ENCODE data around the gene WSB2. TPM values are rescaled to one million over a fixed set of nuclear protein-coding genes. Genes with fewer than 3 reads are reported as not detected.

WSB2 gene
- total RNA-seq (10 to 100 TPM; 61.2 to 97.3 TPM), polyA plus RNA-seq (10 to 100 TPM; 41.1 to 77.4 TPM)
- long read RNA-seq, donor 1, transcript WSB2-201 (9 exons, 2,646 nt), result major isoform, 27 of 91 reads
- long read RNA-seq, donor 1, partial matches to known transcripts, result 50 of 91 reads
- long read RNA-seq, donor 1, other reads (novel, unspliced or antisense), result 10 of 91 reads
- long read RNA-seq, donor 2, transcript WSB2-201 (9 exons, 2,646 nt), result major isoform, 38 of 65 reads
- long read RNA-seq, donor 2, partial matches to known transcripts, result 19 of 65 reads
- long read RNA-seq, donor 2, other reads (novel, unspliced or antisense), result 6 of 65 reads

DNA sequence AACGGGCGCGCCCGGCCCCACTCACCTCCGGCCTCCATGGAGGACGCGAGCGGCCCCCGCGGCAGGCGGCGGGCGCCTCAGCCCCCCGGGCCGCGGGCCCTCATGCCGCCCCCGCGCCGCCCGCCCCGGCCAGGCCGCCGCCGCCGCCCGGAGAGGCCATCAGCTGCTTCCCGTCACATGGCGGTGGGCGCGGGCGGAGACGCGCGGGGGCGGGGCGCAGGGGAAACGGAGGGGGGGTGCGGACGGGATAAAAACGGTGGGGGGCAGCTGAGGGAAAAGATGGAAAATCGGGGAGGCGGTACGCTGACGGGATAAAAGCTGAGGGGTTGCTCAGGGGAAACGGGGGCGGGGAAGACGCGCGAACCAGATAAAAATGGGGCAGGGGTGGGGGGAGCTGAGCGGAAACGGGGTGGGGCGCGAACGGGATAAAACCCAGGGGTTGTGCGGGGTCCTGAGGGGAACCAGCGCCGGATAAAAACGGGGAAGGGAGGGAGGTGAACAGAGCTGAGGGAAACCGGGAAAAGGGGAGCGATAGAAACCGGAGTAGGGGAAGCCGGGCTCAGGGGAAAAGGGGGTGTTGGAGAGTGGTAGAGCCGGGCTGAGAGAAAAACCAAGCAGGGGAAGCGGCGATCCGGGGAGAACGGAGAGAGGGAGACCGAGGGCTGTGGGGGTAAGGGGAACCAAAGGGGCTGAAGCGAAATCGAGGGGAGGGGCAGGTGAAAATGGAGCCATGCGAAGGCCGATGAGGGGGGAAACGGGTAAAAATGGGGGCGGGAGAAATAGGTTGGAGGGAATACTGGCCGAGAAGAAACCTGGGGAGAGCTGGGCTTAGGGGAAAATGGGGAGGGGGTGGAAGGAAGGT lies at the start of gene WSB2:
TSS of gene WSB2 (minus strand) at position 169 of the 862 bp plus-strand sequence. CDS start at position 38, 131 bp downstream.
- ATAC-seq (ENCODE audit: low FRiP score), result peak; percentile 82
- H3K36me3 ChIP-seq (ENCODE audit: control insufficient read depth in 1 of 2, insufficient read depth in 2 of 2, low read length in 1 of 2), result no peaks in the 10 kb centered on the region
- H3K27ac ChIP-seq (ENCODE audit: low read depth in 1 of 2, low read length in 2 of 2), result peak within 1 kb of the TSS; percentile 97 to 100
- no peaks in the 10 kb centered on the region for H3K27me3 ChIP-seq (ENCODE audit: control insufficient read depth in 1 of 2, insufficient read depth in 2 of 2, low read length in 1 of 2)
- peak within 1 kb of the TSS; percentile 99 to 100 for H3K4me3 ChIP-seq (ENCODE audit: low read length in 2 of 2)
- DNase-seq, result peak; percentile 86 to 95
- H3K4me1 ChIP-seq (ENCODE audit: control insufficient read depth in 1 of 2, insufficient read depth in 2 of 2, low read length in 2 of 2), result no peaks in the 10 kb centered on the region
- intact Hi-C loops (cut with DNase I), result loop anchor here (5.0 kb wide), 1 partner anchor 41 kb away; the partner anchor contains the start of gene VSIG10 (in 2 of the 2)
- H3K9me3 ChIP-seq (ENCODE audit: control insufficient read depth, low read length), result no peaks in the 10 kb centered on the region
- 1% methylated on average over 52 to 76 of the region's 76 CpGs for WGBS, 2 donors

DNA sequence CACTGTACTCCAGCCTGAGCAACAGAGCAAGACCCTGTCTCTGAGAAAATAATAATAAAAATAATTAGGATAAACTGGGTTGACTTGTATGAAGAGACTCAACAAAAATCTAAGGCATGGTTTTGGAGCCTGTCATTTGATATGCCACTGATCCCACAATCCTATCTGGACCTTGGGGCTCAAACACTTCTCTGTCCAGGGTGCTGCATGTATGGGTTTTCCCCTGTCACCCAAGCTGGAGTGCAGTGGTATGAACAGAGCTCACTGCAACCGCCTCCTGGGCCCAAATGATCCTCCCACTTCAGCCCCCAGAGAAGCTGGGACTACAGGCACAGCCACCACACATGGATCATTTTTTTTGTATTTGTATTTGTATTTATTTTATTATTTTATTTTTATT lies 48.1 kb upstream of the WSB2 start:
- Histone ChIP-seq H3K9me3 (ENCODE audit: control insufficient read depth, low read length) (no peaks in the 10 kb centered on the region), H3K4me3 (ENCODE audit: low read length in 2 of 2) (no peak overlapping the region), H3K36me3 (ENCODE audit: control insufficient read depth in 1 of 2, insufficient read depth in 2 of 2, low read length in 1 of 2) (no peaks in the 10 kb centered on the region), H3K27me3 (ENCODE audit: control insufficient read depth in 1 of 2, insufficient read depth in 2 of 2, low read length in 1 of 2) (no peaks in the 10 kb centered on the region), H3K4me1 (ENCODE audit: control insufficient read depth in 1 of 2, insufficient read depth in 2 of 2, low read length in 2 of 2) (no peaks in the 10 kb centered on the region), H3K27ac (ENCODE audit: low read depth in 1 of 2, low read length in 2 of 2) (no peak overlapping the region)
- 87 to 100% methylated on average over 1 of the region's 1 CpG for WGBS, 2 donors
- DNase-seq, result no peak
- intact Hi-C loops (cut with DNase I), result no loop called here
- ATAC-seq (ENCODE audit: low FRiP score), result no peak

DNA sequence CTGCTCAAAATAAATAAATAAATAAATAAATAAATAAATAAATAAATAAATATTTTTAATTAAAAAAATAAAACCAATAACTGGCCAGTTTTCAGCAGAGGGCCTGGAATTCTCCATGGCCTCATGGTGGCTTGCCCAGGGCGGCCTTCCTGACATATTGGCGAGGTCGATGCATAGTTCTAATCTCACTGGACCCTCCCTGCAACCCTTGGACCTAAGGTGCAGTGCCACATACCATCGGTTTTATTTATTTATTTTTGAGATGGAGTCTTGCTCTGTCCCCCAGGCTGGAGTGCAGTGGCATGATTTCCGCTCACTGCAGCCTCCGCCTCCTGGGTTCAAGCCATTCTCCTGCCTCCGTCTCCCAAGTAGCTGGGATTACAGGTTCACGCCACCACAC lies 46.7 kb upstream of the WSB2 start:
- Histone ChIP-seq H3K4me1 (ENCODE audit: control insufficient read depth in 1 of 2, insufficient read depth in 2 of 2, low read length in 2 of 2) (no peaks in the 10 kb centered on the region), H3K27ac (ENCODE audit: low read depth in 1 of 2, low read length in 2 of 2) (no peak overlapping the region), H3K4me3 (ENCODE audit: low read length in 2 of 2) (no peak overlapping the region), H3K9me3 (ENCODE audit: control insufficient read depth, low read length) (no peaks in the 10 kb centered on the region), H3K36me3 (ENCODE audit: control insufficient read depth in 1 of 2, insufficient read depth in 2 of 2, low read length in 1 of 2) (no peaks in the 10 kb centered on the region), H3K27me3 (ENCODE audit: control insufficient read depth in 1 of 2, insufficient read depth in 2 of 2, low read length in 1 of 2) (no peaks in the 10 kb centered on the region)
- DNase-seq (no peak), ATAC-seq (ENCODE audit: low FRiP score) (no peak)
- 91 to 92% methylated on average over 8 of the region's 8 CpGs for WGBS, 2 donors
- intact Hi-C loops (cut with DNase I), result no loop called here

DNA sequence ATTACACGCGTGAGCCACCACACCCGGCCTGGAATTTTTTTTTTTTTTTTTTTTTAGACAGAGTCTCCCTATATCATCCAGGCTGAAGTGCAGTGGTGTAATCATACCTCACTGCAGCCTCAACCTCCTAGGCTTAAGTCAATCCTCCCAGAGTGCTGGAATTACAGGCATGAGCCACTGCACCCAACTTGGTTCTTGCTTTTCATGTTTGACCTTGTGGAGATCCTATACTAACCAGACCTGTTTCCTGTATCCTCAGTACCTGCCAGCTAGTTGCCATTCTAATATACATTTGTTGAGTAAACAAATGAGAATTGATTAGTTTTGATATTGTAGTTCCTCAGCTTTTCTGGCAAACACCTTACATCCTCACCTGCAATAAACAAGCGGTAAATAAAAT lies 46.0 kb upstream of the WSB2 start:
- no peaks in the 10 kb centered on the region for H3K36me3 ChIP-seq (ENCODE audit: control insufficient read depth in 1 of 2, insufficient read depth in 2 of 2, low read length in 1 of 2)
- no peak overlapping the region for H3K27ac ChIP-seq (ENCODE audit: low read depth in 1 of 2, low read length in 2 of 2)
- H3K4me3 ChIP-seq (ENCODE audit: low read length in 2 of 2), result no peak overlapping the region
- no peaks in the 10 kb centered on the region for H3K27me3 ChIP-seq (ENCODE audit: control insufficient read depth in 1 of 2, insufficient read depth in 2 of 2, low read length in 1 of 2)
- H3K4me1 ChIP-seq (ENCODE audit: control insufficient read depth in 1 of 2, insufficient read depth in 2 of 2, low read length in 2 of 2), result no peaks in the 10 kb centered on the region
- H3K9me3 ChIP-seq (ENCODE audit: control insufficient read depth, low read length), result no peaks in the 10 kb centered on the region
- 71 to 87% methylated on average over 4 of the region's 4 CpGs for WGBS, 2 donors
- ATAC-seq (ENCODE audit: low FRiP score) (no peak), DNase-seq (no peak)
- intact Hi-C loops (cut with DNase I), result no loop called here

DNA sequence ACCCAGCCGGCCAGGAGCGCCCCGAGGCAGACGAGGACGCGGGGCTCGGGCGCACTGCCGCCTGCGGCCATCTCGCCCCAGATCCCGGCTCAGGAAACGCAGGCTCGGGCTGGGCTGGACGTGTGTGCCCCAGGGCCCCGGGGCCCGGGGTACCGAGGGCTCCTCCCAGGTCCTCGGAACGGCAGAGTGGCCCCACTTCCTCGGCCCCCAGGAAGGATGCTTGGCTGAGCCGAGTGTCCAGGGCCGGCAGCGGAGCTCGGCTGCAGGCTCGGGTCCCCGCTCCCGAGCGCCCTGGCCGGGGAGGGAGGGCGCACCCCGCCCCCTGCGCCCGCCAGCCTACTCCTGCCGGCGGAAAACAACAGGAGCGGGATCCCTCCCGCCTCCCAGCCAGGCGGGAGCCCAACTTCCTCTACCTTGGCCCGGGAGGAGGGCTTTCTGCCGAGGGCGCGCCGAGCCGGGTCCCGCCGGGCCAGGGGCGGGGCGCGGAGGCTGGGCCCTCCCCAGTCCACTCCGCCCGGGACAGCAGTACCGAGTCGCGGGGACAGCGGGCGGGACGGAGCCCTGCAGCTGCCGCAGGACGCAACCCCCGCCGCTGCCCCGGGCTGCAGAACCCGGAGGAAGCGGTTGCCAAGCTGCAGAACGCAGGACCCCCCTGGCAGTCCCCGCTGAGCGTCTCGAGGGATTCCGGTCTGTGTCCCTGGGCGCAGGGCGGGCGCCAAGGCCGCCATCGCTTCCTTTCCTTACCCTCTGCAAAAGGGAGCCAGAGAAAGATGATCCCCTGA lies 42.8 kb upstream of the WSB2 start, which contains the start of gene VSIG10:
TSS of gene VSIG10 (minus strand) at position 411 of the 782 bp plus-strand sequence. CDS start at position 71, 340 bp downstream.
- DNase-seq (peak; percentile 79 to 88), ATAC-seq (ENCODE audit: low FRiP score) (peak; percentile 94)
- no peaks in the 10 kb centered on the region for H3K27me3 ChIP-seq (ENCODE audit: control insufficient read depth in 1 of 2, insufficient read depth in 2 of 2, low read length in 1 of 2)
- H3K27ac ChIP-seq (ENCODE audit: low read depth in 1 of 2, low read length in 2 of 2), result peak within 1 kb of the TSS in 1 of 2 donors; percentile 52
- peak within 1 kb of the TSS; percentile 70 to 80 for H3K4me3 ChIP-seq (ENCODE audit: low read length in 2 of 2)
- WGBS, 2 donors, result 0% methylated on average over 56 to 75 of the region's 75 CpGs
- H3K4me1 ChIP-seq (ENCODE audit: control insufficient read depth in 1 of 2, insufficient read depth in 2 of 2, low read length in 2 of 2), result no peaks in the 10 kb centered on the region
- intact Hi-C loops (cut with DNase I), result loop anchor here (2.0 to 5.0 kb wide), 2 partner anchors 41 to 89 kb away; partner anchors contain the start of gene WSB2 (in 2 of the 2)
- H3K36me3 ChIP-seq (ENCODE audit: control insufficient read depth in 1 of 2, insufficient read depth in 2 of 2, low read length in 1 of 2), result no peaks in the 10 kb centered on the region
- H3K9me3 ChIP-seq (ENCODE audit: control insufficient read depth, low read length), result no peaks in the 10 kb centered on the region

DNA sequence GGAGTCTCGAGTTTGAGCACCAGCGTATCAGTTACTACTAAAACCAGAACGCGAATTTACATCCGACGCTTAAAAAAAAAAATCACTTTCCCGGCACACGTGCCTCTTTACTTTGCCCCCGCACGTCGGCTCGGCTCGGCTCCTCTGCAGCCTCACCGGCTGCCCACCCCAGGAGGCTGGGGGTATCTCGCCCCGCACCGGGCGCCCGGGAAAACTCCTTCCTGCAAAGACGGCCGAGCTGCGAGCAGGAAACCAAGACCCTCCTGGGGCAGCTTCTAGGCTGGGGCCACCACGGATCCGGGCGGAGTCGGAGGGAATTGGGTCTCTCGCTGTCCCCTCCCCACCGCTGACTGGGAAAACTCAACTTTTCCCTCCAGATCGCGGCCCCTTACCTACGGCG lies 42.2 kb upstream of the WSB2 start:
- peak overlapping the region in 1 of 2 donors; percentile 10 for H3K27ac ChIP-seq (ENCODE audit: low read depth in 1 of 2, low read length in 2 of 2)
- no peaks in the 10 kb centered on the region for H3K9me3 ChIP-seq (ENCODE audit: control insufficient read depth, low read length)
- no peak for ATAC-seq (ENCODE audit: low FRiP score)
- intact Hi-C loops (cut with DNase I), result loop anchor here (2.0 to 5.0 kb wide), 2 partner anchors 41 to 88 kb away; partner anchors contain the start of gene WSB2 (in 2 of the 2)
- no peaks in the 10 kb centered on the region for H3K36me3 ChIP-seq (ENCODE audit: control insufficient read depth in 1 of 2, insufficient read depth in 2 of 2, low read length in 1 of 2)
- WGBS, 2 donors, result 0 to 1% methylated on average over 29 to 32 of the region's 32 CpGs
- H3K4me1 ChIP-seq (ENCODE audit: control insufficient read depth in 1 of 2, insufficient read depth in 2 of 2, low read length in 2 of 2), result no peaks in the 10 kb centered on the region
- H3K4me3 ChIP-seq (ENCODE audit: low read length in 2 of 2), result peak overlapping the region; percentile 70 to 80
- H3K27me3 ChIP-seq (ENCODE audit: control insufficient read depth in 1 of 2, insufficient read depth in 2 of 2, low read length in 1 of 2), result no peaks in the 10 kb centered on the region
- peak in 1 of 2 donors; percentile 78 for DNase-seq

DNA sequence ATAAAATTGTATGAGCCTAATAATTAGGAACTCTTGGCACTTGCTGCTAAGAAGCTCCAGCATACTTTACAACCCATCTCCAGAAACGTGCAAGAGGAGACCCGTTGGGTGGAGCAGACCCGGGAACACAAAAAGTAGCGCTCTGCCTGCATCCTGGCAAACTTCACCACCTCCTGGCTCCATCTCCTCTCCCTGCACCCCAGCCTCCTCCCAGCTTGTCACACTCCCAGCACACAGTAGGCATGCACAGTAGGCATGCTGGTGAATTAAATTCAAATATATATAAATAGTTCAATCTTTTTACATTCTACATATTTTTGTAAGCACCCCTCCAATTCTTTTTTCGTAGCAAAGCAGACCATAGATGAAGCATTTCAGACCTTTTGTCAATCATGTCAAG lies 41.6 kb upstream of the WSB2 start:
- no peak for ATAC-seq (ENCODE audit: low FRiP score)
- no peak overlapping the region for H3K27ac ChIP-seq (ENCODE audit: low read depth in 1 of 2, low read length in 2 of 2)
- no peaks in the 10 kb centered on the region for H3K9me3 ChIP-seq (ENCODE audit: control insufficient read depth, low read length)
- no peak for DNase-seq
- WGBS, 2 donors, result 68 to 69% methylated on average over 5 of the region's 5 CpGs
- H3K4me1 ChIP-seq (ENCODE audit: control insufficient read depth in 1 of 2, insufficient read depth in 2 of 2, low read length in 2 of 2), result no peaks in the 10 kb centered on the region
- H3K36me3 ChIP-seq (ENCODE audit: control insufficient read depth in 1 of 2, insufficient read depth in 2 of 2, low read length in 1 of 2), result no peaks in the 10 kb centered on the region
- no peak overlapping the region for H3K4me3 ChIP-seq (ENCODE audit: low read length in 2 of 2)
- intact Hi-C loops (cut with DNase I), result loop anchor here (2.0 to 5.0 kb wide), 2 partner anchors 40 to 88 kb away; partner anchors contain the start of gene WSB2 (in 2 of the 2)
- no peaks in the 10 kb centered on the region for H3K27me3 ChIP-seq (ENCODE audit: control insufficient read depth in 1 of 2, insufficient read depth in 2 of 2, low read length in 1 of 2)

DNA sequence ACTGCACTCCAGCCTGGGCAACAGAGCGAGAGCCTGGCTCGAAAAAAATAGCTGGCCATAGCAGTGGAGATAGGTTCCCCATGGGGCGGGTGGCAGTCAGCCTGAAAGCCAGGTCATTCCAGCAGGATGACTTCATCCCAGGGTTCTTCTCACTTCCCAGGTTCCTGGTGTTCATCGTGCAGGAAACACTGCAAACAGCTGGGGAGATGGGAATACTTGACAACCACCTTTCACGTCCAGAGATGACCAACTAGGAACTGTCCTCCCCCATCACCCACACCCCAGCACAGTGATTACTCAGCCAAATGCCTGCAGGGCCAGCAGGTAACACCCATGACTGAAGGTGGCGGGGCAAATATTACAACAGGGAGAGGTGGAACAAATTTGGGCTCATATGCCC lies 41.1 kb upstream of the WSB2 start:
- intact Hi-C loops (cut with DNase I), result loop anchor here (2.0 to 5.0 kb wide), 2 partner anchors 40 to 87 kb away; partner anchors contain the start of gene WSB2 (in 2 of the 2)
- WGBS, 2 donors, result 66 to 67% methylated on average over 6 of the region's 6 CpGs
- DNase-seq (no peak), ATAC-seq (ENCODE audit: low FRiP score) (no peak)
- Histone ChIP-seq H3K4me1 (ENCODE audit: control insufficient read depth in 1 of 2, insufficient read depth in 2 of 2, low read length in 2 of 2) (no peaks in the 10 kb centered on the region), H3K9me3 (ENCODE audit: control insufficient read depth, low read length) (no peaks in the 10 kb centered on the region), H3K27me3 (ENCODE audit: control insufficient read depth in 1 of 2, insufficient read depth in 2 of 2, low read length in 1 of 2) (no peaks in the 10 kb centered on the region), H3K4me3 (ENCODE audit: low read length in 2 of 2) (no peak overlapping the region), H3K27ac (ENCODE audit: low read depth in 1 of 2, low read length in 2 of 2) (no peak overlapping the region), H3K36me3 (ENCODE audit: control insufficient read depth in 1 of 2, insufficient read depth in 2 of 2, low read length in 1 of 2) (no peaks in the 10 kb centered on the region)

Data from aorta (tissue), 5 donors.